NK-92 (cell line): Measurements from ENCODE around the gene TTLL13.

ENCODE experiments used
- DNase-seq: peaks from one replicate; lab custom pipeline; 2025; ENCODE audit not compliant: unreplicated experiment; lab: John Stamatoyannopoulos, UW

Gene TTLL13

DNA sequence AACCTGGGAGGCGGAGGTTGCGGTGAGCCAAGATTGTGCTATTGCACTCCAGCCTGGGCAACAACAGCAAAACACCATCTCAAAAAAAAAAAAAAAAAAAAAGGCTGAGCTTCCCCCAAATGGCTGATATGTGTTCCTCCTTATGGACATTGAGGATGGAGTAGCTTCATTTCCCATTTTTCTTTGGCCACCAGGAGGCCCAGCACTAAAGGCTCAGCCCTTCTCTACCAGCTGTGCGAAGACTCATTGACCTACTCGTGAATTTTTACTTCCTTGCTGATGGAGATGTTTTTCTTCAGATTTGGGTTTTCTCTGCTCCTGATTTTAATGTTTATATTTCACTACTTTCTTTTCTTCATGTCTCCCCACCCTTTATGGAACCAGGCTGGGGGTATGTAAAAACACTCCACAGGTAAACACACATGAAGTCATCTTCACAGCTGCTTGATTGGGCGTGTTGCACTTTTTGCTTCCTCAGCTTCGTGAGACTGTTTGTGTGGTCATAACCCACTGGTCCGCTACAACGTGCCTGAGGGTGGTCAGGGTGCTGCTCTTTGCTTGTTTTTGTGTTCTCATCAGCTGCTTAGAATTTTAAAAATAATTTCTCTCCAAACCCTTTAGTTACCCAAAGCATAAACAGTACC is 34.7 kb upstream of the TTLL13 start:
- DNase-seq: no peak

DNA sequence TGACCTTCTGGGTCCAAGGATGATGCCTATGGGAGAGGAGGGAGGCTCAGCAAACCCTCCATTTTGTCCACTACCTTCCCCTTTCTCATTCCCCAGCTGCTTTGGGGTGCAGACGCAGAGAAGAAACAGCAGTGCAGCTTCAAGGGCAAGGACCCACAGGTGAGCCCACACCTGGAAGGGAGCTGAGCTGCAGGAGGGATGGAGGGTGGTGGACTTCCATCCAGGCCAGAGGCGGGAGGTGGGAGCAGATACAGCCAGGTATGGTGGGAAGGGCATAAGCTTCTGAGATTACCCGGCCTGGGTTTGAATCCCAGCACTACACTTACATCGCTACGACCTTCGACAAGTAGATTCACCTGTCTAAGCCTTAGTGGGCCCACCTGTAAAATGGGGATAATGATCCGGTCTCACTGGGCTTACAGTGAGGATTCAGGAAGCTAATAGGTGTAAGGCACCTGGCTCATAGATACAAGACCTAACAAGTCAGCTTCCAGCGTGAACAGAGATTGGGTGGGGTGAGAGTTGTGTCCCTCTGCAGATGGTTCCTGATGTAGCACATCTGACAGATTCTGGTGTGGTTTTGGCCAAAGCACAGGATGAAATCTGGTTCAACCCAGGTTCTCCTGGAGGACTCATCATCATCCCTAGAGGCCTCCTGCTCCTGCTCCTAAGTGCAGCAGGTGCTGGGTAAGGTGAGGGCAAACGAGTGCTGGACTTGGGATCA is 31.5 kb upstream of the TTLL13 start:
- no peak for DNase-seq

DNA sequence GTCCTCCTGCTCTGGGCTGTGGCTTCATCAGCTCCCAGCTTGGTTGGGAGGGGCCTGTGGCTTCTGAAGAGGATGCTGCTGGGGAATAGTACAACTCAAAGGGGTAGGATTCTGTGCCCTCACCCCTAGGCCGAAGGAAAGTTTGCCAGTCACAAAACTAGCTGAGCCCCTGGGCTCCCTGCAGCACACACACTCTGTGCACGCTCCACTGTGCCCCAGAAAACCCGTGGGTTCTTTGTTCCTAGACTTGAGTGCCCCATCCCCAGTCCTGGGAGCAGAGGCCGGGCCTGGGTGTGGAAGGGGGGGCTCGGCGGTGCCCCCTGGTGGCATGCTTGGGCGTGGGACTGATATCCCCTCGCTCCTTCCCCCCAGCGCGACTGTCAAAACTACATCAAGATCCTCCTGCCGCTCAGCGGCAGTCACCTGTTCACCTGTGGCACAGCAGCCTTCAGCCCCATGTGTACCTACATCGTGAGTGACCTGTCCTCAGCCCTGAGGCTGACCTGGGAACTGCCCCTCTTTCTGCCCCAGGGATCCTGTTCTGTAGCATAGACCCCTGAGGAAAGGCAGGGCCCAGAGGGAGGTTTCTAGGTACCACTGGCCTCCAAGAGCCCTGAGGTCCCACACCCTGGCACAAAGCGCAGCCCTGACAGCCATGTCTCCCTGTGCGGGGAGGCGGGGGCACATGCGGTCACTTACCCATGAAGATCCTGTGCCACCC is 29.8 kb upstream of the TTLL13 start:
- no peak for DNase-seq

DNA sequence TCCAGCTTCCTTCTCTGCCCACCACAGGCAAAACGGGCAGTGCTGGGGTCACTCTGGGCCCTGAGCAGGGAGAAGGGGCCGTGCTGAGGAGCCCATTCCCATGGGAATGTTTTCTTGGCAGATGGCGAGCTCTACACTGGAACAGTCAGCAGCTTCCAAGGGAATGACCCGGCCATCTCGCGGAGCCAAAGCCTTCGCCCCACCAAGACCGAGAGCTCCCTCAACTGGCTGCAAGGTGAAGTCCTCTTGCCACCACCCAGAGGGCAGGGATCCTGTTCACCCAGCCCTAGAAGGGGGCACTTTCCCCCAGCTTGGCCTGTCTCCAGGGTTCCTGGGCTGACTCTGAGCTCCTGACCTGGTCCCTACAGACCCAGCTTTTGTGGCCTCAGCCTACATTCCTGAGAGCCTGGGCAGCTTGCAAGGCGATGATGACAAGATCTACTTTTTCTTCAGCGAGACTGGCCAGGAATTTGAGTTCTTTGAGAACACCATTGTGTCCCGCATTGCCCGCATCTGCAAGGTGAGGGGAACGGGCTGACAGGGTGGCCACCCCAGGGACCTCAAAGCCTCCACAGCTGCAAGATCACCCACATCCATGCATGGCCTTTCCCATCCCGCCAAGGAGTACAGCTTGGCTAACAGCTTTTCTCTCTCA is 28.0 kb upstream of the TTLL13 start:
- DNase-seq: no peak

DNA sequence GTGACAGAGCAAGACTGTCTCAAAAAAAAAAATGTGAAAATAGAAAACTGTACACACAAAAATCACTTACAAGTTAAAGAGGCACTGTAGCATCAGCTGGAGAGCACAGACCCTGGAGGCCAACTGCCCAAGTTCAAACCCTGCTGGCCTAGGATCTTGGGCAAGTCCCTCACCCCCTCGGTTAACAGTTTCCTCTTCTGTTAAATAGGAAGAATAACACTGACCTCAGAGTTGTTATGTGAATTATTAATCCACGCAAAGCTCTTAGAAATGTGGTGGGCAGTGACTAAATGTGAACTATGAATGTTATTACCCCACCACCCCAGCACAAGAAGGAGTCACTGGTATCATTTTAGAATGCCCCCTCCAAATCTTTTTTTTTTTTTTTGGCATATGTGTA is 26.8 kb upstream of the TTLL13 start:
- no peak for DNase-seq

DNA sequence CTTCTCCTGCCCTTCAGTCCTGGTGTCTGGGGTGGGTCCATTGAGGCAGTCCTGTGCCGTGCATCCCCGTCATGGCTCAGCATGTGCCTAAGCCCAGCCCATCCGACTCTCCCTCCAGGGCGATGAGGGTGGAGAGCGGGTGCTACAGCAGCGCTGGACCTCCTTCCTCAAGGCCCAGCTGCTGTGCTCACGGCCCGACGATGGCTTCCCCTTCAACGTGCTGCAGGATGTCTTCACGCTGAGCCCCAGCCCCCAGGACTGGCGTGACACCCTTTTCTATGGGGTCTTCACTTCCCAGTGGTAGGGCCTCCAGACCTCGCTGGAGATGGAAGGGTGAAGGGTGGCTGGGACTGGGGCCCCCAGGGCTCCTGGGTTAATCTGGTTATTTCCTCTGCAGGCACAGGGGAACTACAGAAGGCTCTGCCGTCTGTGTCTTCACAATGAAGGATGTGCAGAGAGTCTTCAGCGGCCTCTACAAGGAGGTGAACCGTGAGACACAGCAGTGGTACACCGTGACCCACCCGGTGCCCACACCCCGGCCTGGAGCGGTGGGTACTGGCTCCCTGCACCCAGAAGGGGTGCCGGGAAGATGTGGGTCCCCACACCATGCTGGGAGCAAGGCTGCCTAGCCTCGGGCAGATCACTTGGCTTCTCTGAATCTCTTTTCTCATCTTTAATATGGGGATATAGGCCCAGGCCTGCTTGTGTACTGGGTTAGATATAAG is 25.8 kb upstream of the TTLL13 start:
- DNase-seq: no peak

DNA sequence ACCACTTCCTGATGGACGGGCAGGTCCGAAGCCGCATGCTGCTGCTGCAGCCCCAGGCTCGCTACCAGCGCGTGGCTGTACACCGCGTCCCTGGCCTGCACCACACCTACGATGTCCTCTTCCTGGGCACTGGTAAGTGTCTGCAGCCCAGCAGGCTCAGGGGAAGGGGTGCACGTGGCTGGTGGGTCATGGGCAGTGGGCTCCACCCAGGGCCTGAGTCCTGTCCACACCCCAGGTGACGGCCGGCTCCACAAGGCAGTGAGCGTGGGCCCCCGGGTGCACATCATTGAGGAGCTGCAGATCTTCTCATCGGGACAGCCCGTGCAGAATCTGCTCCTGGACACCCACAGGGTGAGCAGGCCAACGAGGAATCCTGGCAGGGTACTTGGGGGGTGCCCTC is 24.3 kb upstream of the TTLL13 start:
- DNase-seq: no peak

DNA sequence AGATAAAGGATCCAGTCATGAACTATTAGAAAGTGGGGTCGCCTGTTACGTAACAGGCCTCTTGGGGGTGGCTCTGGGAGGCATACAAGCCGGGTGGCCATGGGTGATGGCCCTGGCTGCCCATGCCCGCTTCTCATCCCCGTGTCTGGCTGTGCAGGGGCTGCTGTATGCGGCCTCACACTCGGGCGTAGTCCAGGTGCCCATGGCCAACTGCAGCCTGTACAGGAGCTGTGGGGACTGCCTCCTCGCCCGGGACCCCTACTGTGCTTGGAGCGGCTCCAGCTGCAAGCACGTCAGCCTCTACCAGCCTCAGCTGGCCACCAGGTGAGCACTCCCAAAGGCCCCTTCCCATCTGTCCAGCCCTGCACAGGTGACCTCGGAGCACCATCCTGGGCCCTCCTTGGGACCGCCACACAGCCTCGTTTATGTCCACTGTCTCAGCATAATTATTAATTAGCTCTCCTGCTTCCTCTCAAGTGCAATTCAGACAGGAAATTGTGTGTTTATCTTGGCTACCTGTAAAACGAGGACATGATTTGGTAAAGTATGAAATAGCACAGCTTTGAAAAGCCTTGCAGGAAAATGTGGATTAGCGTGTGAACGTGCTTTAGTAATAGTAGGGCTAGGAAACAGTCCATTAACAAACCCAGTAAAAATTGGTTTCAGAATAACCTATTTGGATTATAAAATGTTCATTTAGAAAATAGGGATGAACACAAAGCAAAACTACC is 23.7 kb upstream of the TTLL13 start:
- no peak for DNase-seq

DNA sequence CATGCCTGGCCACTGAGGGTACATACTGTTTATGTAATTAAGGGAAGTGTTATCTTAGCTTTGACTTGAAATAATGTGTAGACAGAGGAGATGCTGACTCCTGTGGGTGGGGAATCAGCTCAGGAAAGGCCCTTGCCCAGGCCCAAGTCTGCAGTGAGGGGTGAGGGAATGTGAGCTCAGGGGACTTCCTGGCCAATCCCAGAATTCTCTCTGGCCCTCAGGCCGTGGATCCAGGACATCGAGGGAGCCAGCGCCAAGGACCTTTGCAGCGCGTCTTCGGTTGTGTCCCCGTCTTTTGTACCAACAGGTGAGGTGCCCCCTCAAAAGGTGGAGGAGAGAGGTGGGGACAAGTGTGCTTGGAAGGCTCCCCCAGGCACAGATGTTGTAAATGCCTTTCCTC is 22.0 kb upstream of the TTLL13 start:
- DNase-seq: no peak

DNA sequence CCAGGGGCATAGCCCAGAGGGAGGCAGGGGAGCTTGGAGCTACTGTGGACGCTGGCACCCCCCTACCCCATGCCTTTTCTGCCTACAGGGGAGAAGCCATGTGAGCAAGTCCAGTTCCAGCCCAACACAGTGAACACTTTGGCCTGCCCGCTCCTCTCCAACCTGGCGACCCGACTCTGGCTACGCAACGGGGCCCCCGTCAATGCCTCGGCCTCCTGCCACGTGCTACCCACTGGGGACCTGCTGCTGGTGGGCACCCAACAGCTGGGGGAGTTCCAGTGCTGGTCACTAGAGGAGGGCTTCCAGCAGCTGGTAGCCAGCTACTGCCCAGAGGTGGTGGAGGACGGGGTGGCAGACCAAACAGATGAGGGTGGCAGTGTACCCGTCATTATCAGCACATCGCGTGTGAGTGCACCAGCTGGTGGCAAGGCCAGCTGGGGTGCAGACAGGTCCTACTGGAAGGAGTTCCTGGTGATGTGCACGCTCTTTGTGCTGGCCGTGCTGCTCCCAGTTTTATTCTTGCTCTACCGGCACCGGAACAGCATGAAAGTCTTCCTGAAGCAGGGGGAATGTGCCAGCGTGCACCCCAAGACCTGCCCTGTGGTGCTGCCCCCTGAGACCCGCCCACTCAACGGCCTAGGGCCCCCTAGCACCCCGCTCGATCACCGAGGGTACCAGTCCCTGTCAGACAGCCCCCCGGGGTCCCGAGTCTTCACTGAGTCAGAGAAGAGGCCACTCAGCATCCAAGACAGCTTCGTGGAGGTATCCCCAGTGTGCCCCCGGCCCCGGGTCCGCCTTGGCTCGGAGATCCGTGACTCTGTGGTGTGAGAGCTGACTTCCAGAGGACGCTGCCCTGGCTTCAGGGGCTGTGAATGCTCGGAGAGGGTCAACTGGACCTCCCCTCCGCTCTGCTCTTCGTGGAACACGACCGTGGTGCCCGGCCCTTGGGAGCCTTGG is 21.3 kb upstream of the TTLL13 start:
- no peak for DNase-seq

DNA sequence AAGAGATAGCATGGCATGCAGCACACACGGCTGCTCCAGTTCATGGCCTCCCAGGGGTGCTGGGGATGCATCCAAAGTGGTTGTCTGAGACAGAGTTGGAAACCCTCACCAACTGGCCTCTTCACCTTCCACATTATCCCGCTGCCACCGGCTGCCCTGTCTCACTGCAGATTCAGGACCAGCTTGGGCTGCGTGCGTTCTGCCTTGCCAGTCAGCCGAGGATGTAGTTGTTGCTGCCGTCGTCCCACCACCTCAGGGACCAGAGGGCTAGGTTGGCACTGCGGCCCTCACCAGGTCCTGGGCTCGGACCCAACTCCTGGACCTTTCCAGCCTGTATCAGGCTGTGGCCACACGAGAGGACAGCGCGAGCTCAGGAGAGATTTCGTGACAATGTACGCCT is 20.4 kb upstream of the TTLL13 start:
- DNase-seq: no peak

DNA sequence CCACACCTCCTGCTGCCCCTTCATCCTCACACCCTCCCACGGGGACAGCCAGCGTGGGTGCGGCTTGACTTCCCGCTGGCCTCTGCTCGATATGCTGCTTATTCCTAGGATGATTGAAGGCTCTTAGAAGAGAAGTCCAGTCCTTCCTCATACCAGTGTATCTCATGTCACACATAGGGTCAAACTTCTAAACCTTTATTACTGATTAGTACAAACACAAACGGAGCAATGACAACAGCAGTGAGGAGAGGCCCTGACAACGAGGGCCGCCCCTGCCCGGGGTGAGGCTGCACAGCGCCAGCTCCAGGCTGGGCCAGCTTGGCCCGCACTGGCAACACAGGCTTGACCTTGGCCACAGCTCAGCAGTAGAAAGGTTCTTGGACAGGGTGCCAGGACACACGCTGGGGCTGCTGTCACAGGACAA is 19.3 kb upstream of the TTLL13 start:
- no peak for DNase-seq

DNA sequence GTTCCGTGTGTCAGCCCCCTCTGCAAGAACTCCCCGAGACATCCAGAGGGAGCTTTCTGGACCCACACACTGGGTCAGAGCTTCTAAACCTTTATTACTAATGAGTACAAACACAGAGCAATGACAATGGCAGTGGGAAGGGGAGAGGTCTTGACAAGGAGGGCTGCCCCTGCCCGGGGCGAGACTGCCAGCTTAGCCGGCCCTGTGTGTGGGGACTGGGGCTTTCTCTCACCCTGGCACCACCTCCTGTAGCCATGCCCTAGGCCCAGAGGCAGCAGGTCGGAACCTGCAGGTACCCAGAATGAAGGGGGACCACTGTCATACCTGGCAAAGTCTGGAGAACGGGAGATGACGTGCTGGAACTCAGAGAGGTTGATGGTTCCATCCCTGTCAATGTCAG is 18.7 kb upstream of the TTLL13 start:
- DNase-seq: no peak

DNA sequence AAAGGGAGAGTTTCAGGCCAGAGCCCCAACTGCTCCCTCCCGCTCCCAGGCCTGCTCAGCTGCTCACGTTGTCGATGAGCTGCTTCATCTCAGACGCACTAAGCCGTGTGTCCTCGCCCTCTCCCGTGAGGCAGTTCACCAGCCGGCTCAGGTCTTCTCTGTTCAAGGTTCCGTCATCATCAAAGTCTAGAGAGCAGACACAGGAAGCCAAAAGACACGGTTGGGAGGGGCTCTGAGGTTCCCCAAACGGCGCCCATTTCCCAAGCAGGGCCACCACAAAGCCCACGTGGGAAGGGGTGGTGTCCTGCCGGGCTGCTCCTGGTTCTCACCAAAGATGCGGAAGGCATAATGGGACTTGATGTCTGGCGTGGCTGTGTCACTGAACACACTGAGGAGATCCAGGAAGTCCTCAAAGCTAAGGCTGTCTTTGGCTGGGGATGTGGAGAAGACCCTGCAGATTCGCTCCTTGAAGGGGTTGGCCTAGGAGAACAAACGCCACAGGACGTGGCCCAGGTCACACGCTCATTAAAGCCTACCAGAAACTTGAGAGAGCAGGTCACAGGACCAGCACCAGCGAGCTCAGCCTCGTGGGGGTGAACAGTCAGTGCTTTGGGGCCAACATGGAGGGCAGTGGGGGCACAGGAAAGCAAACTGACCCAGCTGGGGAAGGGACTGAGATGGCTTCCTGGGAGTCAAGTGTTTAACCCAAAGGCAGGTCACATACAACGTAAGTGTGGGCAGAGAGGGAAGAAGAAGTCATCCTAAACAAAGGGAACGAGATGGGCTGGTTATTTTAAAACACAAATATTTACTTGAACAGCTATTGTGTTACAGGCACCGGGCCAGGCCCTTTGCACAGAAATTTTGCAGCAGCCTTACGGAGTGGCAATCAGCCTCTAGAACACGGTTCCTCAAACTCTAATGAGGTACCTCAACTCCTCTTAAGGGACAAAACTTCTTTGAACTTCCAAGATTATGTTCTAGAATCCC is 18.0 kb upstream of the TTLL13 start:
- DNase-seq: no peak

DNA sequence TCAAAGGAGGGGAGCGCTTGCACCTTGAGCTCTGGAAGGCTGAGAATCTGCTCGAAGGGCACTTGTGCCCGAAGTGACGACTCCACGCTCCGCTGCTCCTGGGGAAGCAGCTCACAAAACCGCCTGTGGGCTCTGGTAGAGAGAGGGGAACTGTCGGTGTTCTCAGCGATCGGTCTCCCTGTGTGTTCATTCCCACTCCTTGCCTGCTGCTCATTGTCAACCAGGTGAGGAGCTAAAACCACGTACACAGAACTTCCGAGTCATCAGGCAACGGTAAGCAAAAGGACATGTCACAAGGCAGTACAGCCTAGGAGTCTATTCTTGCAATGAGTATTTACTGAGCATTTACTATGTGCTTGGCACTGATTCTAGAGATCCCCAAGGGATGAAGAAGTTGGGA is 17.2 kb upstream of the TTLL13 start:
- DNase-seq: no peak

DNA sequence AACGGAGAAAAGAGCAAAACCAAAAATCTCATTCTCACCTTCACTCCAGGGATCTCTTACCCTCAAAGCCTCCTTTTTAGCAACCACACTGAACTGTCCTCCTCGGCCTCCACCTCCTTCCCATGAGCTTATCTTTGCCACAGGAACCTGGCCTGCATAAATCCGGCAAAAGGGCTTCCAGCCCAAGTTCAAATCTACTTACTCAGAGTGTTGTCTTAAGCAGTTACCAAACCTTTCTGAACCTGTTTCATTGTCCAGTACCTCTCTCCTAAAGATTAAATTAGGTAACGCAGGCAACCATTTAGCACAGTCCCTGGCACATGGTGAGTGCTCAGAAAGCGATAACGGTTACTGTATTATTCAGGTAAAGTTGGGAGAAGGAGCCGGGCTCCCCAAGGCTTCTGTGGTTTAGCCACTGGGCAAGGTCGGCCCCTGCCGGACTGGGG is 16.4 kb upstream of the TTLL13 start:
- no peak for DNase-seq

DNA sequence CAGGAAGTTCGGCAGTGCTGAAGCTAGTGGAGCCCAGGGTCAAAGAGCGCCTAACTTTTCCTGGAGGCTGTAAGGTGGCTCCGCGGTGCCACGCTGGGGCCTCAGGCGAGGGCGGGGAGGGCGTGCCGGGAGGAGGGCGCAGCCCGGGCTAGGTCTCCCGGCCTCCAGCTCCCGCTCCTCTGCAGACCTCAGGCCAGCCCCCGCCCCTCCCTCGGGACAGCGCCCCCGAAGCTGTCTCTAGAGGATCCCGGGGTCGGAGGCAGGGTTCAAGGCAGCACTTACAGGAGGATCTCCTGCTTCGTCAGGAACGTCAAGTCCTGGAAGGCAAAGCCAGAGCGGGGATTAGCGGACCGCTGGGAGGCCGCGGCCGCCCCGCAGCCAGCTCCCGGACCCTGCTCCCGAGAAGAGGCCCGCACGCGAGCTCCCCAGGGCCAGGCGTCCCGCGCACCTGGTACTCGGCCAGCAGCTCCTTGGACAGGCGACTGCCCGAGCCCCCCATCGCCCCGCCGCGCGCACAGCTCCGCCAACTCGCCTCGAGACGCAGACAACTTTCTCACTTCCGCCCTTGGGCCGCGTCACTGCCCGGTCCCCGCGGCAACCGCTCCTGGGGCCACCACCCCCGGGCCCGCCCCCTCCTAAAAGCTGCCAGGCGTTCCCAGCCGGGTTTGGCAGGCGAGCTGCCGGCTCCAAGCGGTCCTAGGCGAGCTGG is 15.8 kb upstream of the TTLL13 start, which contains the start of gene CIB1:
TSS of gene CIB1 (minus strand) at position 555 of the 709 bp plus-strand sequence. CDS start at position 499, 56 bp downstream.
- DNase-seq: peak; percentile 78
